ENCODE measurements around the gene ECI2.

Gene ECI2, protein sequence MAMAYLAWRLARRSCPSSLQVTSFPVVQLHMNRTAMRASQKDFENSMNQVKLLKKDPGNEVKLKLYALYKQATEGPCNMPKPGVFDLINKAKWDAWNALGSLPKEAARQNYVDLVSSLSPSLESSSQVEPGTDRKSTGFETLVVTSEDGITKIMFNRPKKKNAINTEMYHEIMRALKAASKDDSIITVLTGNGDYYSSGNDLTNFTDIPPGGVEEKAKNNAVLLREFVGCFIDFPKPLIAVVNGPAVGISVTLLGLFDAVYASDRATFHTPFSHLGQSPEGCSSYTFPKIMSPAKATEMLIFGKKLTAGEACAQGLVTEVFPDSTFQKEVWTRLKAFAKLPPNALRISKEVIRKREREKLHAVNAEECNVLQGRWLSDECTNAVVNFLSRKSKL

DNA sequence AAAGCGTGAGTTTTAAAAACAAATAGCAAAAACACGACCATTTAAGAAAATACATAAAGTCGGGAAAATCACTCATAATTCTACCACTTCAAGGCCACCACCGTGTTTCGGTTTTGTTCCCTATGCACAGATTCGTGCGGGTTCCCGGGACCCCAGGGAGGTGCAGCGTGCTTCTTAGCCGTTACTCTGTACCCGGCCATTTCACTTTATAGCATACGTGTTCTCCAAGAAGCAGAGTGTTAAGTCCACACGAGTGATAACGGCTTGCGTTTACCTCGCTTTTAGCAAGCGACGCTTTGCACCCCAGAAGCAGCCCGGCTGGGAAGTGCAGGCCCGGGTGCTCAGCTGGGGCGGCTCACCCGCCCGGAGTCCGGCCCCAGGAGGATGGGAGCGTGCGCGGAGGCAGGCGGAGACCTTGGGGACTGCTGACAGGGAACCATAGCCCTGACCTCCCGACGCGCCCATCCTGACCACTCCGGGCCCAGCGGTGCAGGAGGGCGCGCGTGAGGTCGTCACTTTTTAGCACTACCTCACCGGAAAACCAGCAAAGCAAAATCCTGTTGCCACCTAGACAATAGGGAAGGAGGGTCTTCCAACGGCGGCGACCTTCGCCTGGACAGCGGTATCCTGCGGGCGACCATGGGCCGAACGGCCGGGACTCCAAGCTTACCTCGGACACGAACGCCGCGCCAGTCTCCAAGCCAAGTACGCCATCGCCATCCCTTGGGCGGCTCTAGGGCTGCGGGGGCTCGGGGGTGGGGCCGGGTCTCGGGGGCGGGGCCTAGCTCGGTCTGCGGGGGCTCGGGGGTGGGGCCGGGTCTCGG lies at the start of gene ECI2:
Gene ECI2, minus strand, starts transcription at position 735 of the 824 bp plus-strand sequence. Its CDS starts 15 bp downstream, at position 720.
- DNase-seq (ENCODE audit: low spot score): no peak

DNA sequence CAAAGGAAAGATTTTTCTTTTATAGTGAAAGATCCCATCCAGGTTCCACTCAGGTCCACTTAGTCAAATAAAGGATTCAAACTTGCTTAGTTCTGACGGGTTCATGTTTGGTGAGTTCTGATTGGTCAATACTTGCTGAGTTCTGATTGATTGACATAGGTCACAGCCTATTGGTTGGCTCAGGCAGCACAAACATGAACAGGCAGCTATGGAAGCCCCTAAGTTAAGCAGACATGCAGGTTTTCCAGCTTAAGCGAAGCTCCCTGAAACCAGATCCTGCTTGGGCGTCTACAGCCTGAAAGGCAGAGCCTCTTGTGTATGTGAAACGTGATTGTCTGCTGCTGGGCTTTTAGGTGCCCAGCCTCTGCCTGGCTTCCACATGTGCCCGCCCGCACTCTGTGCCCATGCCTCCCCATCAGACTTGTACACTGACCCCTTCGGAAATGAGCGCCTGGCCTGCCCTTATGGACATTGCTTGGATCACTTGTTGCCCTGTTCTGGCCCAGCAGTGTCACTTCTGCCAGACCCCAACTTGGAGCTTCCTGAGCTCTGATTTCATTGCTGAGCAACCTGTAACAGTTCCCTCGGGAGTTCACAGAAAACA lies 45.4 kb upstream of the ECI2 start:
- no peak for DNase-seq (ENCODE audit: low spot score)

DNA sequence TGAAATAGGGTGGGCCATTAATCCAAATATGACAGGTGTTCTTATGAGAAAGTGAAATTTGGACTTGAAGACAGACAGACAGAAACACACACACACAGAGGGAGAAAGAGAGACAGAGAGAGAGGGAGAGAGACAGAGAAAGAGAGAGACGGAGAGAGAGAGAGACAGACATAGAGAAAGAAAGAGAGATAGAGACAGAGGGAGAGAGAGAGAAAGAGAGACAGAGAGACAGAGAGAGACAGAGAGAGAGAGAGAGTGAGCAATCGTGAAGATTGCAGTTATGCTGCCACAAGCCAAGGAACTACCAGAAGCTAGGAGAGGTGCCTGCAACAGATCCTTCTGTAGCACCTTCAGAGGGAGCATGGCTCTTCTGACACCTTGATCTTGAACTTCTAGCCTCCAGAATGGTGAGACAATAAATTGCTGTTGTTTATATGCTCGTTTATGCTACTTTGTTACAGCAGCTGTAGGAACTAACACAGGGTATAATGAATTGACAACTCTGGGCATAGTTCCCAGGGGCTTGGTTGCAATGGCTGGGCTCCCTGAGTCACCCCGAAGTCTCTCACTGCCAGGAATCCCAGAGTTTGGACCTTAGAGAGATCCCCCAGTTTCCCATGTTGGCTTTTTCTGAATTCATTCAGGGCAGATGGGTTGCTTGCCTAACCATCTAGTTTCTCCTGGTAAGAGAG lies 44.7 kb upstream of the ECI2 start:
- no peak for DNase-seq (ENCODE audit: low spot score)

DNA sequence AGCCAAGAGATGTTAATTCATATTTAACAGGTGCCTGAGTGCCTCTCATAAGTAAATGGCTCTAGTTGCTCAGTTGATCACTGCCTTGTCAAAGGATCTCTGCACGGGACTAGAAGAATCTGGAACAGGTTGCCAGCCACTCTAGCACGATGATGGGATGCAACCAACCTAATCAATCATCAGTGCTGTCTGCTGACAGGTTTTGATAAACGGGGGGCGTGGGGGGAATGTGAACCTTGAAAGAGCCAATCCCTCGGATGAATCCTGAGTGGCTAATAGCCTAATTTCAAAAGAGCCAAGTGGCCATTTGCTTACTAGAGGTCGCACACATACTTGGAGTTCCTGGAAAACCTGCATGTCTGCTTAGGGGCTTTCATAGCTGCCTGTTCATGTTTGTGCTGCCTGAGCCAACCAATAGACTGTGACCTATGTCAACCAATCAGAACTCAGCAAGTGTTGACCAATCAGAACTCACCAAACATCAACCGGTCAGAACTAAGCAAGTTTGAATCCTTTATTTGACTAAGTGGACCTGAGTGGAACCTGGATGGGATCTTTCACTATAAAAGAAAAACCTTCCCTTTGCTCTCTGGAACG lies 43.5 kb upstream of the ECI2 start:
- no peak for DNase-seq (ENCODE audit: low spot score)

DNA sequence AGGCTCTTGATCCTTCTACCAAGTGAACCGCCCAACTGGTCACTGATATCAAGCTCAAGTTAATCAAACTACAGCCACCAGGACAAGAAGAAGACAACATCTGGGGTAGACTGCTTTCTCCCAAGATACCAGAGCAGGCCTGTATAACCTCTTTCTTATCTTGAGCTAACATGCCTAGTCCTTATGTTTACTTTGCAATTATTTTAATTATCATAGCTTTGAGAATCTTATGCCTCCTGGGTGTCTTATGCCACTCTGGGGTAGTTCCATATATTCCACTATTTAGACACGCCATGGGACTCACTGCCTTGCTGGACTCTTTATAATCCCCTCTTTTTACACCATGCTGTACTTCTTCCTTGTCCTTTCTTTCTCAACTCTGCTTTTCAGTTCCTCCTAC lies 41.5 kb upstream of the ECI2 start:
- DNase-seq (ENCODE audit: low spot score): no peak

DNA sequence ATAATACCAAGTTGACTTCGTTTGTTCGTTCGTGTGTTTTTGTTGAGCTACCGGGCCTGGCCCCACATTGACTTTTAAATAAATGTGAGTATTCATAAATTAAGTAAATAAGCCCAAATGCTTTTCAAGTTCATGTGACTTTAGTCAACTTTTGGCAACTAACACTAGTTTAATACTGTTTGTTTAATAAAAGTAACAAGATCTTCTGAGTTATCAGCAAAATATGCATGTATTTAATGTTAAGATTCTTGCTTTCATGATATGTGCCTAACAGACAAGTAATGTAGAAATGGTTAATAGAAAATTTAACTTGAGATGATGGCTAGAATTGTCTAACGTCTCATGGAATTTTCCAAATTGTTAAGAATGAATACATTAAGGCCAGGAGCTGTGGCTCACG lies 38.7 kb upstream of the ECI2 start:
- no peak for DNase-seq (ENCODE audit: low spot score)

DNA sequence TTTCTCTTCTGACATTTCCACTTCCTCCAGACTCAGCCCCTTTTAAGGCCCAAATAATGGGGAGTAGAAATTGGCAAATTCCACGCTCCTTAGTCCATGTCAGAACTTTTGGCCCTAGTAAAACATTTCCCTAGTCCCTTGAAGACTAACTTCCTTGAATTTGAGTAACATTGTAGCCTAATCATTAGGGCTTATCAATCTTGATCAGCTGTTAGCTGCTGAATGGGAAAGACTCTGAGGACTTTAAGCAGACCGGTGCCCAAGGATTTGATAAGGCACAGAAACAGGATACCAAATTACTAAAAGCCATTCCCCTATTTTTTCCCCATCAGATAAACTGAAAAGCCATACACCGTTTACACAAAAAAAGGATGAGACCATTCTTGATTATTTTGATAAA lies 37.0 kb upstream of the ECI2 start:
- no peak for DNase-seq (ENCODE audit: low spot score)

DNA sequence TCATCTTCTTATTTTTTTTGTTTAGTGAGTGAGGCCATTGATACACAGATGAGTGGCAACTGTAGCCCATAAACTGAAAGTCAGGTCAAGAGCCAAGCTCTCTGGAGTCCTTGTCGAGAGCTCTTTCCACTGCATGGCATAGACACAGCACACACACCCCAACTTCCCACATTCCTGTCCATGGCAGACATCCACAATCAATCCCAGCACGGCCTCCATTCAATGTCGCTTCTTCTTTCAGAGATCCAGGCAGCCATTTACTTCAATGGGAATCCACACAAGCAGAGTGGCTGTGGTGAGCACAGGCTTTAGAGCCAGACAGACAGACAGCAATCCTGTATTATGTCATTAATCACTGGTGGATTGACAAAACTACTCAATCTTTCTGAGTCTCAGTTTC lies 34.9 kb upstream of the ECI2 start:
- no peak for DNase-seq (ENCODE audit: low spot score)

DNA sequence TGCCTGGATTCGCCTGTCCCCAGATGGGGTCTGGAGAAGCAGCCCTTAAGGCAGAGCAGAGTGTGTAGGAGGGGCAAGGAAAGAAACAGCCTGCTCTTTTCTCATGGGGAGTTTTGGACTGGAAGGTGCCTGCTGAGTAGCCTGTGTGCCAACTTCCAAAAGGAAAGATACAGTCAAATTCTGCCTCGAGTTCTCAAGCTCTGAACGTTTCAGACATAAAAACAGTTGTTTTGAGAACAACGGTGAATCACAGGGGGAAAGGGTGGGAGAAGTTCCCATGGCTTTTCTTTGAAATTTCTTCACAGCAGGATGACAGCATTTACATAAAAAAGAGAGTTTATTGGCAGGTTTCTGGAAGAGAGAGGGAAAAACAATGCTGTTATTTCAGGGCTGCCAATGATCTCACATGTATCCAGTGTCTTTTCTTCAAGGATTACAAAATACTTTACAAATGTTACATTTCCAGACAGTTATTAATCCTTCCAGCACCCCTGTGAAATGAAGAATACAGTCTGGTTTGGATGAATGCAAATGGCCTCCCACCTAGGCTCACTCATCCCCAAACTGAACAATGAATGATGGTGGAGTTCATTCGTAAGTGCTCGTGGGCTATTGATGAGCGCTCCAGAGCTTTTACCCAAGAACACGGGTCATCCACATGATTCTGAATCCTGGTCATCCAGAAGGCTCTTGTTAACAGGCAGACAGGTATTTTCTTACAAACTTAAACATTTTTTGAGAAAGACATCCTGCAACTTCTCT lies 33.8 kb upstream of the ECI2 start:
- no peak for DNase-seq (ENCODE audit: low spot score)

DNA sequence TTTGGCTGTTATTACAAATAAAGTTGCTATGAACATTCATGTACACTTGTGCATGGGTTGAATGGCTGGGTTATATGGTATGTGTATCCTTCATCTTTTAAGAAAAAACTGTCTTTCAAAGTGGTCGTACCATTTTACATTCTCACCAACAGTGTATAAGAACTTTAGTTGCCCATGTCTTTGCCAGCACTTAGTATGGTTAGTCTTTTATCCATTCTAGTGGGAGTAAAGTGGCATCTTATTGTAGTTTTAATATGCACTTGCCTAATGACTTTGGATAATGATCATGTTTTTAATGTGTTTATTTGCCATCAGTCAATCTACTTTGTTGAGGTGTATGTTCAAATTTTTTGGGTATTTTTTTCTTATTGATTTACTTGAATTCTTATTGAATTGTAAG lies 32.5 kb upstream of the ECI2 start:
- DNase-seq (ENCODE audit: low spot score): no peak

DNA sequence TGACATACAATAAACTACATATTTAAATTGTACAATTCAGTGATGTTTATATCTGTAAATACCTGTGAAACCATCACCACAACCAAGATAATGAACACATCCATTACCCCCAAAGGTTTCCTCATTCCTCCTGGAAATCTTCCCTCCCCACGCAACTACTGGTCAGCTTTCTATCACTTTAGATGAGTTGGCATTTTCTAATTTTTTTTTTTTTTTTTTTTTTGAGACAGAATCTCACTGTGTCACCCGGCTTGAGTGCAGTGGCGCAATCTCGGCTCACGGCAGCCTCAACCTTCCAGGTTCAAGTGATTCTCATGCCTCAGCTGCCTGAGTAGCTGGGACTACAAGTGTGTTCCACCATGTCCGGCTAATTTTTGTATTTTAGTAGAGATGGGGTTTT lies 31.7 kb upstream of the ECI2 start:
- DNase-seq (ENCODE audit: low spot score): no peak

DNA sequence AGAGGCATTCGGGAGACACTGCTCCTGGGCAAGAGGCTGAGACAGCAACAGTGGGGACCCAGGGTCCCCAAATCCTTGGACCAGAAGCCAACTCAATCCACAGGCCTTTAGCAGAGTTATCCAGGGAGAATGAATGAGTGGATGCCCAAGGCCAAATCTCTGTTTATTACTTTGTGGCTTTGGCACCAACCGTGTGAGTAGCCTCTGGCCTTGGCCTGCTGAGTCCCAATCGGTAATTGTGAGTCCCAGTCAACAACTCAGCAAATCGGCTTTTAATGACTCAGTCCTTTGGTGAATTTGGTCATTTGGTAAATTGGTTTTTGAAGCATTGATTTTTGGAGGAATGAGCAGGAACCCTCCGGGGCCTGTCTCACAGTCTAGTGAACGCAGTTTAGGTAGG lies 29.1 kb upstream of the ECI2 start:
- DNase-seq (ENCODE audit: low spot score): no peak

DNA sequence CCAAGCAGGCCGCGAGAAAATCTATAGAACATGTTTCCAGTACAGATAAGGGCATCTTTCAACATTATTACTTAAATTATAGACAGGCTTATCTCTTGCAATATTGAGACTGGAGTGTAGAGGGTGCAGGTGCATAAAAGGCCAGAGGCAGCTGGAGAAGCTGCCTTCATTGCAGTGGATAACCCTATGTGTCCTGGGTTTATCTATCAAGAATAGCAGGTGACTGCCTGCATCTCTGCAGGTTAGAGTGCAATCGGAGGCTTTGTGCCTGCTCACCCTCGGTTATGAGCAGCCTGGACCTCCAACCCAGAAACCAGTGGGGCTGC lies 28.7 kb upstream of the ECI2 start:
- no peak for DNase-seq (ENCODE audit: low spot score)

DNA sequence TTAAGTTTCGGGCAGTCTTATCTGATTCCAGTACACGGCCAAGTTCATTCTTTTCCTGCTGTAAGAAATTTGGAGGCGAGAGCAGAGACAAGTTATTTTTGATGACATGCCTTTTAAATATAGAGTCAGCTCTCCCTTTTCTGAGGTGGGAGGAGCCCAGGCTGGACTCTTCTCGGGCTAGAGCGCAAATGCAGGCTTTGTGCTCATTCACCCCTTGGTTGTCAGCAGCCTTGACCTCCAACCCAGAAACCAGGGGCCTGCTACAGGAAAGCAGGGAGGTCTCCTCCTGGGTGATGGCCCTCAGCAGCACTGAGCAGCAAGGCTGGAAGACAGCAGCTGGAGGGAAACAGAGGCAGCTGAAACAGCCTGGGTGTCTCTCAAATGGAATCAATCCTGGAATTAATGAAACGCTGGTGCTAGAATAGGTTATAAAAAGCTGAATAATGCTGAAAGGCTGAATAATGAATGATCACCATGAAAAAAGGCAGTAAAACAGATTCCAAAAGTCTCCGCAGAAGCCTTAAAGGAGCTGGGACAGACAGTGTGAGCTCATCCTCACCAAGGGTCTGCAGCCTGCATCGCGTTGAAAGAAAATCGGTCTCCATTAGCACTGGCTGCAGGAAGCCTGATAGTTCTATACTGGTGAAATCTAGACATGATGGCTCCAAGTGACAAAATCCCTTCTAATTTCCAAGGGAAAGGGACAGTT lies 28.2 kb upstream of the ECI2 start:
- no peak for DNase-seq (ENCODE audit: low spot score)

DNA sequence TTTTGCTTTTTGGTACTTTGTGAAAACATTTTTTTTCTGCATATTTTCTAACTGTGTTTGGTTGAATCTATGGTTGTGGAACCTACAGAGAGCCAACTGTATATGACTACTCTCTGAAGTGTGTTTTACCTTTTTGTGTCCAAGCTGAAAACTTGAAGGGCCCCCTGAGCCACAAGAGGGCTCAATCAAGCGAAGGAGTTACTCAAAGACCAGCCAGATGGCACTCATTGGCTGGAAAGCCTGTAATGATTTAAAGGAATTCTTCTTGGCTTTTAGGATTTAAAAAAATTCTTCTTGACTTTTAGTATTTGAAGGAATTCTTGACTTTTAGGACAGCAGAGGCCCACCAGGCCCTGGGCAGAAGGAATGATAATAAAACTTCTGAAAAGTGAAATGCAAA lies 27.0 kb upstream of the ECI2 start:
- no peak for DNase-seq (ENCODE audit: low spot score)

DNA sequence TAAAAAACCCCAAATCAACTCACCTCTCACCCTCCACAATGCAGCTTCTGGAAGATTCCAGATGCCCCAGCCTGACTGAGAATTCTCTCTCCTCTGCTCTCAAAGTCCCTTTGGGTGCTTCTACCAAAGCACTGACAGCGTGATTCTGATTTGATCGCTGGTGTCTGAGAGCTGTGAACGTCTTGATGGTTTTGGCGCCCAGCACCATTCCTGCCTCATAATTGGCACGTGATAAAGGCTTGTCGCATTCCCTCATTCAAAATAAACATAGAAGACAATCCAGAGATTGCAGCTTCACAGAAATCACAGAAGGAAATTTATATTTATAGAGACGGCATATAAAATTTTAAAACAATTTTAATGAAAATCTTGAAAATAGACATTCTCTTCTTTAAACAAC lies 24.1 kb upstream of the ECI2 start:
- no peak for DNase-seq (ENCODE audit: low spot score)

DNA sequence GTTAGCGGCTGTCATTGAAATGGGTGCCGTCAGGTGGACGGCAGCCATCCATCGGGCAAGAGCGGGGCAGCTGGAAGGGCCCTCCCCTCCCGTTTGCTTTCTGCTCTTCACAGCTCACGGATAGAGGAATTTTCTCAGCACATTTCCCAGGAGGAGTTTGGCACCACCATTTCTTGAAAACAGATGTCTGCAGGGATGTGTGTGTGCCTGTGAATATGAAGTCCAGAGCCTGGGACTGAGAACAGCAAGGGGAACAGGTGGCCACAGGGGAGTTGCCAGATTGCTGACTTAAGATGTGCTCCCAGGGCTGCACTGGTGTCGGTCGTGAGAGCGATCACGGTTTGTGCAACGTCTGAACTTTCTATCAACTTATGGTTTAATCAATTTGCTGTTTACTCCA lies 22.1 kb upstream of the ECI2 start:
- no peak for DNase-seq (ENCODE audit: low spot score)

DNA sequence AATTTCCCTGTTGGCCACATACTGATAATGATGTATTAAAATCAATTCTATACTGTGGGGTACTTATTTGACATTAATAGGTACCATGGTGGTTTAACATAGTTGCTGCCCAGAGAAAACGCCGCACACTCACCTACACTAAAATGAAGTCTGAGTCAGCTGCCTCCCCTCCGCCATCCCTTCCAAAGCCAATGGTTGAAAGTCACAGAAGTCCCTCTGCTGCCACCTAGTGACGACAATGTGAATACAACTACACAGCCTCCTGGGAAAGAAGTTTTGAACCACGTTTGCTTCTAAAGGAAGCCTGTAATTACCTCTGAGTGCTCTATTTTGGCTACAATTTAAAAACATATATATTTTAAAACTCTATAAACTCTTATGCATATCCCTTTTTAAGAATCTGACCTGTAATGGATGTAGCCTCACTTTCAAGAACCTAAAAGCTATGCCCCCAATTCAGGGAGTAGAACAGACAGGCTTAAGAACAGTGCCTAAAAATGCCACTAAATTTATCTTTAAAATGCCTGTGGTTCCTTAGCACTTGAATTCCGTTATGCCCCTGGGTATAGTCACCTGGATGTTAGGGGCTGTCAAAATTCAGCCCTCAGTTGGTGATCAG lies 20.6 kb upstream of the ECI2 start:
- DNase-seq (ENCODE audit: low spot score): no peak

DNA sequence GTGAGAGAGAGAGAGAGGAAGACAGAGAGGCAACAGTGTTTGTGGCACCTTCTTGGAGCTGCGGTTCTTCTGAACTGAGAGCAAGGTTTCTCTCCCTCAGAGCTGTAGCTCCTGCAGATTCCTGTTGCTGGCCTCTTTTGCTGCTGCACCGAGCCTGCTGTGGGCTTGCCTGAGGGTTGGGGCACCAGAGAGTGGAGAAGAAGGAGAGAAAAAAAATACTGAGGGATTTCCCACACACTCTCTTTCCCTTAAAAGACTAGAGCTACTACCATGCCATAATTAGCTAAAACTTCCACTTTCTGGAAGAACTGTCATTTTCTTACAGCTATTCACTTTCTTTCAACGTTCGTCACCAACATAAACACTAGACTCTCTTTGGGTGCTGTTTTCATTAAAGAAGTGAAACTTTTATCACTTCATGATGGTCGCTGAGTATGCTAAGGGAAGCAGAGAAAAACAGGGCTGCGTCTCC lies 18.2 kb upstream of the ECI2 start:
- DNase-seq (ENCODE audit: low spot score): no peak

DNA sequence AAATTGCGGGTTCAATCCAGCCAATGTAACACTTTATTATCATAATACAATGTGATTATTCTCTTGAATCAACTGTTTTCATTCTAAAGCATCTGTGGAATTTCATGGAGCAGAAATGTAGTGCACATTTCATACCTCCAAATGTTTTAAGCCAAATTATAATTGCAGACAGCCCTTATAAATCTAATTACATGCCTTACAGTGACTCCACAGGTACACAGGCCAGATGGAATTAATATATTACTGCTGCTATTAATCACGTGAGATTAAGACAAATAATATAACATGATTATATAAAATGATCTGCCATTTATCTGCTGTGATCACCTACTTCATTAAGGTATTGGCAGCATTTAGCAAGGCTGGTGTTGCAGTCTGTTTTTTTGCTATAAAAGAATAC lies 9.7 kb upstream of the ECI2 start:
- no peak for DNase-seq (ENCODE audit: low spot score)

Data from left forelimb (tissue), 1 donor.